GM19099 (cell line): ENCODE measurements around the gene ZBTB9.

Source experiments
- POLR2A ChIP-seq: IDR thresholded peaks from 3 replicates; pipeline ENCODE4 v1.6.1; 2011; ENCODE audit warnings: low read depth; ENCODE audit not compliant: insufficient read length; ENCODE audit errors: extremely low read depth

ZBTB9 gene

GRCh38 chr6:33427585-33428223 is 26.7 kb upstream of the ZBTB9 start:
- no peak for TF ChIP-seq POLR2A

- TF ChIP-seq POLR2A: no peak
These were observed 26.0 kb upstream of the ZBTB9 start for GRCh38 chr6:33428224-33428965.

DNA sequence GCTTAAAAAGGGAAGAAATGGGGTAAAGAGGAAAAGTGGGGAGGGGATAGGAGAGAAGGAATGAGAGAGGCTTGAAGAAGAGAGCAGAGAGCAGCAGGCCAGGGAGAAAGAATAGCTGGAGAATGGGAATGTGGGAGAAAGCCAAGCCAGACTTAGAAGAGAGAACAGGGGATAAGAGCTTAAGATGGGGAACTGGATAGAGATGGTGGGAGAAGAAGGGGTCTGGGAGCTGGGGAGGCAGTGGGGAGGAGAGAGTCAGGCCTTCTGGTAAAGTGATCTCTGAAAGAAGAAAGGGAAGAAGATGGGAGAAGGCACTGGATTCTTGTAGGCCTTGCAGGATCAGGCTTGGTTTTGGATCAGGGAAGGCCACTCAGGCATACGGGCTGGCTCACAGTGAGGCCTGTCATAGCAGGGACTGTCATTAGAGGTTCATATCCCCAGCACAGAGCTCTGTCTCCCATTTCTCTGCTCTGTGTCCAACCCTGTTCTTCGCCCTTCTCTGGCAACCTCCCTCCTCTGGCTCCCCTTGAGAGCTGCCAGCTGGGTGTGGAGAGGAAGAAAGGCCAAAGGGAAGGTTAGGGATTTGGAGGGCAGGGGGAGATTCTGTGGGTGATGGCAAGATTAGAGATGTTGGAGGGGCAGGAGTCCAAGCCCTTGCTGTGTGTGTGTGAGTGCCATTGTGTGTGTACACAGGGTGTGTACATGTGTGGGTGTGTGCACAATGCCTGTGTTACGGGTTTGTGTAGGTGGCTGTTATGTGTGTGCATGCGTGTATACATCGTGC is 25.2 kb upstream of the ZBTB9 start:
- TF ChIP-seq POLR2A: no peak

DNA sequence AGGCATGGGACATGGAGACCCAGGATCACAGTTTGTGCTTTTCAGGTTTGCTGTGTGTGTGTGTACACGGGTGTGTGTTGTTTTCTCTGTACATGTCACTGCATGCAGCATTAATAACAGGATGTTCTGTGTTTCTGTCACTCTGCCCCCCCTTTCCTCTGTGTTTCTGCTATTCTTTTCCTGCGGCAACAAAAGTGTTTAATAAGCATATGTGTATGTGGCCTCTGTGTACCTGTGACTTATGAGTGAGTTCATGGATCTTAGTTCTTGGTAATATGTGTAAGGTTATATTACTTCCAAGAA is 24.7 kb upstream of the ZBTB9 start:
- no peak for TF ChIP-seq POLR2A

GRCh38 chr6:33430334-33430733 is 24.0 kb upstream of the ZBTB9 start:
- TF ChIP-seq POLR2A: peak; percentile 10

- TF ChIP-seq POLR2A: peak; percentile 29
These were observed 23.1 kb upstream of the ZBTB9 start for GRCh38 chr6:33430991-33431879.

- TF ChIP-seq POLR2A: no peak
These were observed 22.4 kb upstream of the ZBTB9 start for GRCh38 chr6:33431880-33432541.

DNA sequence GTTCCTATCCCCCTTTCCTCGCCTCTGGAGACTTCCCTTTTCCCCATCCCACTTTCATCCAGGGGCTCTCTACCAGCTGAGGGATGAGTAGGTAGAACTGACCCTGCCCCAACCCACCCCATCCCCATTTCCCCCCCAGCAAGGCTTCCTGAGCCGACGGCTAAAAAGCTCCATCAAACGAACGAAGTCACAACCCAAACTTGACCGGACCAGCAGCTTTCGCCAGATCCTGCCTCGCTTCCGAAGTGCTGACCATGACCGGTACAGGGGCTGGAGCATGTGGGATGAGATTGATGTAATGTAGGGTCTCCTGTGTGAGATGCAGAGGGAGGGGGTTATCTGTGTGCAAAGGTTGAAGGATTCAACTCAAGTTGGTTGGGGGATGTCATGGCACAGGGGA is 21.8 kb upstream of the ZBTB9 start:
- no peak for TF ChIP-seq POLR2A

DNA sequence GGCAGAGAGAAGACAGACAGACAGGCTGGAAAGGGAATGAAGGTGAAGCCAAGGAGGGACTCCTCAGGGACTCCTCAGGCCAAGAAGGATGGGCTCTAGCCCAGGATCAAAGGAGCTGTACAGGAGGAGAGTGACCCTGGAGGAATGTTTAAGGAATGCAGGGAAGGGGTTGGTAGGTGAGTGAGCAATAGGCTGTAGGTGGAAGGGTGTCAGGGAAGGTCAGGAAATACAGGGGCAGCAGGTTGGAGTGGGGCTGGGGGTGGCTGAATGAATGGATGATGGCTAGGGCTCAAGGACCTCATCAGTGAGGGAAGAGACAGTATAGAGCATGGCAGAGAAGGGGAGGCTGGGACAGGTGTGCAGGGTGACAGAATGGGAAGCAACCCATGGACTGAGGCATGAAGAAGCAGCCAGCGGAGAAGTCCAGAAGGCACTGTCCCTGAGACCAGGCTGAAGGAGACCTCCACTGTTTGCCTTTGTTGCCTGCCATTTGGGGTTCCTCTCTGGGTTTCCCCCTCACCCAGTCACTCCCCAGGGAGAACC is 21.3 kb upstream of the ZBTB9 start:
- no peak for TF ChIP-seq POLR2A

DNA sequence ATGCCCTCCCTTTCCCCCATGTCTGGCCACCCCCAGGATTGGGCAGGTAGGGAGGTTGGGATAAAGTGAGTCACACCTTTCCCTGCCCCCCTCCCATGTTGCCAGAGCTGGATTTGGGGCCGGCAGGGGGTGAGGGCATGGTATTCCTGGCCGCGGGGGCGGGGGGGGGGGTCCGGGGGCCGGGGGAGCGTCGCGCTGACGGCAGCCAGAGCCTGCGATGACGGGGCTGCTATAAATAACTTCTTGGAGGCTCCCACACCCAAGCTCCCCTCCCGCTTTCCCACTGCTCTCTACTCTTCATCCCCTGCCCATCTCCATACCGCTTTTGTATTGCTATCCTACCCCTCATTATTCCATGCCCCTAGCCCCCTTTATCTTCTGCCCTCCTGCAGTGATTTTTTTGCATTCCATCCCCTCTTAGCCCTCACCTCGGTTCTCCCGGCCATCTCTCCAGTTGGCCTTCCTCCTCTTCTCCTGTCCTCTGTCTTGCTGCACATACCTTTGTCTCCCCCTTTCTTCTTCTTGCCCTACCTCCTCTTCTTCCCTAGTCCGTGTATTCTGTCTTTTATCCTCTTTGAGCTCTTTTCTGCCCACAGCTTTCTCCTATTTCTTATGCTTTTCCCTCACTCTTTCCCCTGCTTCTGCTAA is 20.7 kb upstream of the ZBTB9 start:
- no peak for TF ChIP-seq POLR2A

GRCh38 chr6:33434961-33435360 is 19.4 kb upstream of the ZBTB9 start:
- TF ChIP-seq POLR2A: no peak

GRCh38 chr6:33437666-33438065 is 16.7 kb upstream of the ZBTB9 start:
- no peak for TF ChIP-seq POLR2A

GRCh38 chr6:33438978-33439594 is 15.3 kb upstream of the ZBTB9 start:
- TF ChIP-seq POLR2A: no peak
